GM12878 (cell line): ENCODE results near the gene CDK11B. TPM values are rescaled to one million over a fixed set of nuclear protein-coding genes. Genes with fewer than 3 reads are reported as not detected.

Experiments
- CEBPZ ChIP-seq: fragments of 150-350 bp; IDR thresholded peaks from 2 replicates; pipeline ENCODE4 v1.6.1; 2016; ENCODE audit warnings: low read depth, low read length
- DPF2 ChIP-seq: fragments of 450-650 bp; IDR thresholded peaks from 2 replicates; pipeline ENCODE4 v1.6.1; 2017; ENCODE audit warnings: mild to moderate bottlenecking
- ESRRA ChIP-seq: IDR thresholded peaks from 2 replicates; pipeline ENCODE4 v1.6.1; 2012; ENCODE audit warnings: mild to moderate bottlenecking, low read length, improper control_type of control experiment
- ETV6 ChIP-seq, 2 experiments: fragments of 450-650 bp in 1 of 2; IDR thresholded peaks in 1 of 2; conservative IDR thresholded peaks in 1 of 2; 2 replicates each; pipeline ENCODE4 v1.6.1; 2014; ENCODE audit warnings: antibody characterized with exemption in 1 of 2, borderline replicate concordance in 1 of 2, low read depth in 1 of 2, mild to moderate bottlenecking in 1 of 2, moderate library complexity in 1 of 2
- EZH2 ChIP-seq: IDR thresholded peaks from 2 replicates; pipeline ENCODE4 v1.6.1; 2012; ENCODE audit warnings: low read depth, mild to moderate bottlenecking, control low read depth, inconsistent platforms, low read length, borderline replicate concordance; ENCODE audit not compliant: control insufficient read depth
- HDAC6 ChIP-seq: fragments of 200-600 bp; sonication (generic); IDR thresholded peaks from one replicate; pipeline ENCODE4 v1.8.0; 2017; ENCODE audit warnings: antibody characterized with exemption; ENCODE audit not compliant: unreplicated experiment
- IRF3 ChIP-seq: fragments of 450-650 bp; IDR thresholded peaks from 2 replicates; pipeline ENCODE4 v1.6.1; 2014; ENCODE audit warnings: mild to moderate bottlenecking
- KDM1A ChIP-seq: fragments of 200-600 bp; sonication (generic); IDR thresholded peaks from 2 replicates; pipeline ENCODE4 v1.6.1; 2016; ENCODE audit warnings: borderline replicate concordance
- KLF5 ChIP-seq: fragments of 450-650 bp; IDR thresholded peaks from 2 replicates; pipeline ENCODE4 v1.6.1; 2014; ENCODE audit warnings: mild to moderate bottlenecking; ENCODE audit not compliant: partially characterized antibody
- NRF1 ChIP-seq: conservative IDR thresholded peaks from 2 replicates; pipeline ENCODE4 v1.6.1; 2011; ENCODE audit warnings: mild to moderate bottlenecking, low read depth, low read length, improper control_type of control experiment
- PBX3 ChIP-seq: IDR thresholded peaks from 2 replicates; pipeline ENCODE4 v1.6.1; 2011; ENCODE audit warnings: mild to moderate bottlenecking, low read depth, low read length, moderate library complexity; ENCODE audit not compliant: insufficient replicate concordance
- PRDM15 ChIP-seq: fragments of 450-650 bp; formaldehyde crosslinking; IDR thresholded peaks from 2 replicates; pipeline ENCODE4 v1.4.0; 2020; ENCODE audit warnings: mild to moderate bottlenecking, moderate library complexity
- SIN3A ChIP-seq: IDR thresholded peaks from 2 replicates; pipeline ENCODE4 v1.6.1; 2012; ENCODE audit warnings: low read depth, low read length, improper control_type of control experiment
- TCF12 ChIP-seq: IDR thresholded peaks from 2 replicates; pipeline ENCODE4 v1.6.1; 2011; ENCODE audit warnings: low read depth, mild to moderate bottlenecking, low read length
- ZBTB4 ChIP-seq: fragments of 450-650 bp; formaldehyde crosslinking; IDR thresholded peaks from 2 replicates; pipeline ENCODE4 v1.4.0; 2022; ENCODE audit warnings: mild to moderate bottlenecking, moderate library complexity
- ZSCAN29 ChIP-seq: fragments of 450-650 bp; IDR thresholded peaks from 2 replicates; pipeline ENCODE4 v1.6.1; 2017; ENCODE audit warnings: mild to moderate bottlenecking, moderate library complexity
- polyA plus RNA-seq, 11 experiments: library from polyadenylated mRNA; depleted of rRNA in 4 of 11; unstranded in 6 of 11; stranded (reverse) in 5 of 11; fragments of >200 nt; fragmentation: Nextera tagmentation in 4 of 11; fragmentation: Illumina TruSeq in 1 of 11; extraction: Ambion mirVana in 4 of 11; extraction: Trizol in 1 of 11; gene quantifications; 1 replicate in 1 of 11; 2 replicates in 10 of 11; pipeline versions ENCODE4 v1.2.1 to v1.2.3, GENCODE V29; 2011 to 2016; ENCODE audit warnings: inconsistent platforms in 2 of 11, missing spikeins in 2 of 11, low read depth in 1 of 11
- total RNA-seq, 4 experiments: library from RNA; depleted of rRNA in 3 of 4; stranded (reverse); fragments of >200 nt in 3 of 4; fragmentation: Illumina TruSeq in 1 of 4; extraction: Trizol in 1 of 4; gene quantifications; 2 replicates each; pipeline versions ENCODE4 v1.2.1 to v1.2.3, GENCODE V29; 2013 to 2021

Gene CDK11B
- total and polyA plus RNA-seq, 10 of the 15 experiments (the other 5 are each of a cell fraction or from before 2014, with no cell fraction given) = 3.2 to 30.9 (median 18.0) TPM

- TF ChIP-seq PRDM15 (CRISPR knock-in tag) (no peak), CEBPZ (no peak), NRF1 (peak; percentile 83), TCF12 (peak; percentile 98), IRF3 (no peak), EZH2 (no peak), HDAC6 (no peak), ZBTB4 (no peak), ETV6 (conservative IDR thresholded peaks at IDR 0.05 in 1 of 2, IDR thresholded peaks at IDR 0.05 in 1 of 2; ENCODE audit: borderline replicate concordance in 1 of 2, low read depth in 1 of 2) (no peak), KLF5 (peak; percentile 31), DPF2 (peak; percentile 58), ESRRA (no peak; the same call in 1 of the 2 replicates), ZSCAN29 (no peak), KDM1A (no peak), PBX3 (peak; percentile 18), SIN3A (peak; percentile 65; the same call in 1 of the 2 replicates)
Measured at GRCh38 chr1:1630191-1630964, 28.4 kb downstream of the CDK11B start (continued).
